Panc1 (cell line): ENCODE measurements around the gene PPM1B. TPM values are rescaled to one million over a fixed set of nuclear protein-coding genes. Genes with fewer than 3 reads are reported as not detected.

Source experiments
- ATAC-seq: fragments of 200-7000 bp; cut with Tn5 transposase; 2 replicates; pipeline ENCODE4 v1.9.1; 2020; ENCODE audit warnings: mild to moderate bottlenecking, moderate library complexity
- BruUV-seq: library from RNA; stranded (reverse); fragments of 400-500 nt; replicated peaks from 2 replicates; lab custom pipeline; 2021; lab: Mats Ljungman, UMichigan
- CTCF ChIA-PET: fragments of 300-600 bp; sonication (Branson Sonifier 250); formaldehyde crosslinking; loops from one replicate; lab custom pipeline; 2022; ENCODE audit warnings: antibody characterized with exemption; lab: Charles Lee
- POLR2A ChIA-PET: fragments of 300-600 bp; sonication (Branson Sonifier 250); formaldehyde crosslinking; loops from one replicate; lab custom pipeline; 2022; ENCODE audit warnings: antibody characterized with exemption; lab: Charles Lee
- DNase-seq: peaks from one replicate; pipeline ENCODE4 v3.0.0-alpha.2; 2010; ENCODE audit warnings: low read depth, low spot score
- H3K27ac ChIP-seq: 2 replicates; pipeline ENCODE4 v1.5.1; 2011; ENCODE audit warnings: mild to moderate bottlenecking, low read length, inconsistent platforms
- H3K27me3 ChIP-seq: fragments of 200-500 bp; sonication (Bioruptor generic); 2 replicates; pipeline ENCODE4 v1.6.0; 2014; ENCODE audit warnings: low read length, inconsistent platforms; ENCODE audit not compliant: control insufficient read depth, insufficient read depth
- H3K36me3 ChIP-seq: fragments of 200-500 bp; sonication (Bioruptor generic); 2 replicates; pipeline ENCODE4 v1.5.1; 2014; ENCODE audit warnings: inconsistent platforms, mild to moderate bottlenecking, low read length, moderate library complexity; ENCODE audit not compliant: control insufficient read depth, insufficient read depth
- H3K4me1 ChIP-seq: 2 replicates; pipeline ENCODE4 v1.5.1; 2011; ENCODE audit warnings: inconsistent platforms, mild to moderate bottlenecking, low read length, moderate library complexity; ENCODE audit not compliant: control insufficient read depth, insufficient read depth
- H3K4me3 ChIP-seq, 2 experiments: 2 replicates each; pipeline ENCODE4 v1.5.1; 2011 to 2012; ENCODE audit warnings: low read depth in 2 of 2, low read length in 2 of 2, mild to moderate bottlenecking in 2 of 2, inconsistent platforms in 1 of 2, moderate library complexity in 1 of 2
- H3K9me3 ChIP-seq: fragments of 200-500 bp; sonication (Bioruptor generic); 2 replicates; pipeline ENCODE4 v1.5.1; 2014; ENCODE audit warnings: low read depth, mild to moderate bottlenecking, inconsistent platforms, low read length, moderate library complexity; ENCODE audit not compliant: control insufficient read depth, insufficient read depth
- POLR2AphosphoS5 ChIP-seq: IDR thresholded peaks from 2 replicates; pipeline ENCODE4 v1.6.1; 2012; ENCODE audit warnings: mild to moderate bottlenecking, low read depth, low read length, moderate library complexity
- SIN3A ChIP-seq: IDR thresholded peaks from 2 replicates; pipeline ENCODE4 v1.6.1; 2012; ENCODE audit warnings: low read depth, mild to moderate bottlenecking, low read length, moderate library complexity, borderline replicate concordance; ENCODE audit not compliant: insufficient read depth
- TCF7L2 ChIP-seq: IDR thresholded peaks from 2 replicates; pipeline ENCODE4 v1.6.1; 2011; ENCODE audit warnings: mild to moderate bottlenecking, low read depth, low read length, inconsistent platforms
- in situ Hi-C: cut with HindIII; loops from 2 replicates; pipeline ENCODE4 v1.10.0; 2016; ENCODE audit warnings: low sequenced_read_pairs, low pct_unique_long_range_greater_than_20kb
- intact Hi-C: fragments of 100-400 bp; cut with micrococcal nuclease; formaldehyde crosslinking; loops from one replicate; pipeline ENCODE4 v1.10.0; 2022; ENCODE audit not compliant: unreplicated experiment
- total RNA-seq: library from RNA; stranded (reverse); gene quantifications from one replicate; pipeline ENCODE4 v1.2.1, GENCODE V29; 2021; ENCODE audit not compliant: unreplicated experiment
- TF ChIP-seq, protein P1 (sequence below), 2 experiments: IDR thresholded peaks; 2 replicates each; pipeline ENCODE4 v1.6.1; 2011 to 2012; ENCODE audit warnings: low read depth in 2 of 2, control low read depth in 1 of 2, low read length in 1 of 2, mild to moderate bottlenecking in 1 of 2, moderate library complexity in 1 of 2; ENCODE audit not compliant: insufficient read depth in 1 of 2
- TF ChIP-seq, protein P2 (sequence below): fragments of 450-650 bp; IDR thresholded peaks from 2 replicates; pipeline ENCODE4 v1.5.1; 2017; ENCODE audit warnings: mild to moderate bottlenecking

The PPM1B gene
- total RNA-seq, 1 experiment from 2014 or later, result 36.0 TPM

DNA sequence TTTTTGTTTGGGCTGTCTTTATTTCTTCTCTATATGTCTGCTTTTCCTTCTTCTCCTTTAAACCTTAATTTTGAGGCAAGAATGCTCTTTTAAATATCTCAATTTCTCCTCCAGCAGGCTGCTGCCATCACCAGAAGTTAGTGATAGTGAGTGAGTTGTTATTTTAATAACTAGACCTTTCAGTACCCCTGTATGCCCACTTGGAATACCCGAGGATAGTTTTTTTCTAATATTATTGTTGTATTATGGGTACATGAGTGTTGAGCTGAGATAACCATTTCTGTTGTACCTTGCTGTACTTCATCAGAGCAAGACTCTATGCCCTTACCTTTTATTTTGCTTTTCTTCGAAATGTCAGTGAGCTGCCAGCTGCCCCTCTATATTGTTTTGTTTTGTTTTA lies 50.1 kb downstream of the PPM1B start:
- no TSS peak for BruUV-seq
- Histone ChIP-seq H3K4me1 (no peaks in the 10 kb centered on the region), H3K27ac (no peak overlapping the region), H3K9me3 (no peaks in the 10 kb centered on the region), H3K36me3 (peaks cover 7% of the 10 kb centered on the region), H3K27me3 (no peaks in the 10 kb centered on the region), H3K4me3 (no peak overlapping the region)
- ChIA-PET CTCF (no interaction called here), POLR2A (no interaction called here)
- no peak for DNase-seq
- intact Hi-C loops, result no loop called here
- ATAC-seq, result no peak
- TF ChIP-seq POLR2AphosphoS5 (no peak), TCF7L2 (no peak), SIN3A (no peak)
- TF ChIP-seq, protein P1, sequence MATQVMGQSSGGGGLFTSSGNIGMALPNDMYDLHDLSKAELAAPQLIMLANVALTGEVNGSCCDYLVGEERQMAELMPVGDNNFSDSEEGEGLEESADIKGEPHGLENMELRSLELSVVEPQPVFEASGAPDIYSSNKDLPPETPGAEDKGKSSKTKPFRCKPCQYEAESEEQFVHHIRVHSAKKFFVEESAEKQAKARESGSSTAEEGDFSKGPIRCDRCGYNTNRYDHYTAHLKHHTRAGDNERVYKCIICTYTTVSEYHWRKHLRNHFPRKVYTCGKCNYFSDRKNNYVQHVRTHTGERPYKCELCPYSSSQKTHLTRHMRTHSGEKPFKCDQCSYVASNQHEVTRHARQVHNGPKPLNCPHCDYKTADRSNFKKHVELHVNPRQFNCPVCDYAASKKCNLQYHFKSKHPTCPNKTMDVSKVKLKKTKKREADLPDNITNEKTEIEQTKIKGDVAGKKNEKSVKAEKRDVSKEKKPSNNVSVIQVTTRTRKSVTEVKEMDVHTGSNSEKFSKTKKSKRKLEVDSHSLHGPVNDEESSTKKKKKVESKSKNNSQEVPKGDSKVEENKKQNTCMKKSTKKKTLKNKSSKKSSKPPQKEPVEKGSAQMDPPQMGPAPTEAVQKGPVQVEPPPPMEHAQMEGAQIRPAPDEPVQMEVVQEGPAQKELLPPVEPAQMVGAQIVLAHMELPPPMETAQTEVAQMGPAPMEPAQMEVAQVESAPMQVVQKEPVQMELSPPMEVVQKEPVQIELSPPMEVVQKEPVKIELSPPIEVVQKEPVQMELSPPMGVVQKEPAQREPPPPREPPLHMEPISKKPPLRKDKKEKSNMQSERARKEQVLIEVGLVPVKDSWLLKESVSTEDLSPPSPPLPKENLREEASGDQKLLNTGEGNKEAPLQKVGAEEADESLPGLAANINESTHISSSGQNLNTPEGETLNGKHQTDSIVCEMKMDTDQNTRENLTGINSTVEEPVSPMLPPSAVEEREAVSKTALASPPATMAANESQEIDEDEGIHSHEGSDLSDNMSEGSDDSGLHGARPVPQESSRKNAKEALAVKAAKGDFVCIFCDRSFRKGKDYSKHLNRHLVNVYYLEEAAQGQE (IDR thresholded peaks at IDR 0.05; ENCODE audit: insufficient read depth in 1 of 2, low read depth in 2 of 2, low read length in 1 of 2), result no peak
- TF ChIP-seq, protein P2, sequence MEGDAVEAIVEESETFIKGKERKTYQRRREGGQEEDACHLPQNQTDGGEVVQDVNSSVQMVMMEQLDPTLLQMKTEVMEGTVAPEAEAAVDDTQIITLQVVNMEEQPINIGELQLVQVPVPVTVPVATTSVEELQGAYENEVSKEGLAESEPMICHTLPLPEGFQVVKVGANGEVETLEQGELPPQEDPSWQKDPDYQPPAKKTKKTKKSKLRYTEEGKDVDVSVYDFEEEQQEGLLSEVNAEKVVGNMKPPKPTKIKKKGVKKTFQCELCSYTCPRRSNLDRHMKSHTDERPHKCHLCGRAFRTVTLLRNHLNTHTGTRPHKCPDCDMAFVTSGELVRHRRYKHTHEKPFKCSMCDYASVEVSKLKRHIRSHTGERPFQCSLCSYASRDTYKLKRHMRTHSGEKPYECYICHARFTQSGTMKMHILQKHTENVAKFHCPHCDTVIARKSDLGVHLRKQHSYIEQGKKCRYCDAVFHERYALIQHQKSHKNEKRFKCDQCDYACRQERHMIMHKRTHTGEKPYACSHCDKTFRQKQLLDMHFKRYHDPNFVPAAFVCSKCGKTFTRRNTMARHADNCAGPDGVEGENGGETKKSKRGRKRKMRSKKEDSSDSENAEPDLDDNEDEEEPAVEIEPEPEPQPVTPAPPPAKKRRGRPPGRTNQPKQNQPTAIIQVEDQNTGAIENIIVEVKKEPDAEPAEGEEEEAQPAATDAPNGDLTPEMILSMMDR, result no peak
- in situ Hi-C loops, result no loop called here

DNA sequence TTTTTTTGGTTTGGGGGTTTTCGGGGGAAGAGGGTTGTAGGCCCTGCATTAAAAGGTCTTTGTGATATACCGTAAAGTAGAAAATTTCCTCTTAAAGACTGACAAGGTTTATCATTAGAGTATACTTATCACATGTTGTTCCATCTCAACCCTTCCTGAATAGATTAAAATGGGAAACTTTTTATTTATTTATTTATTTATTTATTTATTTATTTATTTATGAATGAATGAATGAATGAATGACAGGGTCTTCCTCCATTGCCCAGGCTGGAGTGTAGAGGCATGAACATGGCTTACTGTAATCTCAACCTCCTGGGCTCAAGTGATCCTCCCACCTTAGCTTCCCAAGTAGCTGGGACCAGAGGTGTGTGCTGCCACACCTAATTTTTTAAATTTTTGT lies 58.1 kb downstream of the PPM1B start:
- in situ Hi-C loops, result no loop called here
- BruUV-seq, result no TSS peak
- intact Hi-C loops, result no loop called here
- TF ChIP-seq, protein P2, result no peak
- TF ChIP-seq, protein P1 (IDR thresholded peaks at IDR 0.05; ENCODE audit: insufficient read depth in 1 of 2, low read depth in 2 of 2, low read length in 1 of 2), result no peak
- TF ChIP-seq SIN3A (no peak), TCF7L2 (no peak), POLR2AphosphoS5 (no peak)
- no peaks in the 10 kb centered on the region; the same call in 1 of the 2 replicates for H3K36me3 ChIP-seq
- ChIA-PET CTCF (no interaction called here), POLR2A (no interaction called here)
- DNase-seq (no peak), ATAC-seq (no peak)
- peaks cover 7% of the 10 kb centered on the region; the same call in 1 of the 2 replicates for H3K4me1 ChIP-seq
- no peak overlapping the region for H3K4me3 ChIP-seq
- H3K9me3 ChIP-seq, result no peaks in the 10 kb centered on the region
- H3K27me3 ChIP-seq, result no peaks in the 10 kb centered on the region
- H3K27ac ChIP-seq, result no peak overlapping the region
